Activated CD4-positive, alpha-beta T cell treated with anti-CD3 and anti-CD28 coated beads, Interleukin-2, amount 50 U/mL, for 48 hours (primary cell): ENCODE data around the gene SEMA4C.
"Not testable (repeated sequence)": the region's sequence is repeated elsewhere in the genome, so short reads cannot be mapped to it uniquely, and the experiment has no call there.

Source experiments
- DNase-seq, 2 experiments: peaks; one replicate each; pipeline ENCODE4 v3.0.0-alpha.2; 2020

The SEMA4C gene

DNA sequence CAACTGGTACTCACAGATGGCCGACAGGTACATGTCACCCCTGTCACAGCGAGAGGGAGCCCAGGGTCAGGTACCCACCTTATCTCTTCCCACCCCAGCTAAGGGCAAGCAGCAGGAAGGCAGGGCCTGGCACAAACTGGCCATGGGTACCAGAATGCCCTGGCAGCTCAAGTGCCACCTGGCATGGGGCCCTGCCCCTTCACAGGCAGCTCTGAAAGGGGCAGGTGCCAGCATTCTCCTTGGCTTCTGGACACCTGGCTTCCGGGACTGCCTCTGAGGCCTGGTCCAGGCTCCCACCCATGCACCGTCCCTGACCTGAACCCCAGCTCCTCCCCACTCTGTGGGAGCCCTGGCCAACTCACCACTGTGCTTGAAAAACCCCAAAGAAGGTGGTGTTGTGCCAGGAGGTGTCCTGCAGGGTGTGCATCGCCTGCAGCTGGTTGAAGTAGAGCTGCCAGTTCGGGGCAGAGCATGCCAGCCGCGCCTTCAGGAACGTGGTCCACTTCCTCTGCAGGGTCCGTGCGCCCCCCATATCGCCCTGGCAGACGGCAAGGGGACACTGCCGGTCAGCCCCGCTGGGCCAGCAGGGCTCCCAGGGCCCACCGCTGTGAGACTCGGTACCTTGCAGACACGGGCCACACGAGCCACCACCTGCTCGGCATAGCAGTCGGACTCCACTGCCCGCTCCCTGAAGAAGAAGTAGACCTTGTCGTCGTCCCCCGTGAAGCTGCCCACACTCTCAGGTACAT is 5.4 kb downstream of the SEMA4C start:
- DNase-seq: no peak

- DNase-seq: no peak
These were observed 6.1 kb downstream of the SEMA4C start for GRCh38 chr2:96863575-96864342.

GRCh38 chr2:96863056-96863455 is 6.8 kb downstream of the SEMA4C start:
- not testable (repeated sequence) for DNase-seq

DNA sequence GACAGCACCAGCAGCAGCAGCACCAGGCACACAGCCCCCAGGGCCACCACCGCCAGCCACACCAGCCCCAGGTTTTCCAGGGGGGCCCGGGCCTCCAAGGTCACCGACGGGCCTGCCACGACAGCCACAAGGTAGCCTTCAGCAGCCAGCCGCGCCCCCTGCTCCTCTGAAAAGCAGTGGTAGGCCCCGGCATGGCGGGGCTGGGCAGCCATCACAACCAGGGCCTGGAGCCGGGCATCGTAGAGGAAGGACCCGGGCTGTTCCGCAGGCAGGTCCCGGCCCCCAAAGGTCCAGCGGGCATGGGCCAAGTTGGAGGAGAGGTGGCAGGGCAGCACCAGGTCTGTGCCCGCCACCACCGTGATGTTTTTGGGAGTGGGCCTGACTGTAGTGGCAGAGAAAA is 8.8 kb downstream of the SEMA4C start:
- DNase-seq: no peak

DNA sequence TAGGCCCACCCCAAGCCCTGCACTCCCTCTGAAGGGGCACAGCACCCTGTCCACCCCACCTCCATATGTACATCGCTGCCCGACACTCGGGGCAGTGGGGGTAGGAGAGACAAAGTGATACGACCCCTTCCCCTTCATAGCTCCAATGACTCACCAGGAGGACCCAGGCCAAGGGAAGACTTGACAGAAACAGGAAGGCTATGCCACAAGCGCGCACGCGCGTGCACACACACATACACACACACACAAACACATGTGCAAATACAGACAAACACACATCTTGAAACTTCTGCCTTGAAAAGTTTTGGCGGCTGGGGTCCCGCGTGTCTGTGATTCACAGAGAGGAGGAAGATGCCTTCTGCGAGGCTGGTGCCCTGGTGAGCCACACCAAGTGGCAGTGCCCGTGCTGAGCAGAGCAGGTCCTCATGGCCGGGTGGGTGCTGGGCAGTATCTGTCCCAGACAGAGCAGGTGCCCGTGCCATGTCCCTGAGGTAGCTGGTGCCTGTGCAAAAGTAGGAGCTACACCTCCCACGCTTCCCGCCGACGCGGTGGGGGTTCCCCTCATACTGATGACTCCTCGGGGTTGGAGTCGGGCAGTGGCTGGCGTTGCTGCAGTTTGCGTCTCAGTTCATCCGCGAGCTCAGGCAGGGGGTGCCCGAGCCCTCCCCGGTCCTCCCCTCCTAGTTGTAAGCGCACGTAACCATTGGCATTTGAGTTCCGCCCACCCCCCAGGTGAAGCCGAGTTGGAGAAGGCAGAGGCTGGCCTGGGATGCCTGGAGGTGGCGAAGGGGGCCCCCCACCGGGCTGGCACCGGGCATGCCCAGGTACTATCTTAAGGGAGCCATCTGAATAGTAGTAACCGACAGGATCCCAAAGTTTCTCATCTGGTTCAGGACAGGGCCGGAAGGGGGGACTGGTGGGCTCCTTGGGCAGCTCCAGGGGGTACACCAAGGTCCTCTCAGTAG is 9.5 kb downstream of the SEMA4C start:
- DNase-seq: peak; percentile 56 to 61

DNA sequence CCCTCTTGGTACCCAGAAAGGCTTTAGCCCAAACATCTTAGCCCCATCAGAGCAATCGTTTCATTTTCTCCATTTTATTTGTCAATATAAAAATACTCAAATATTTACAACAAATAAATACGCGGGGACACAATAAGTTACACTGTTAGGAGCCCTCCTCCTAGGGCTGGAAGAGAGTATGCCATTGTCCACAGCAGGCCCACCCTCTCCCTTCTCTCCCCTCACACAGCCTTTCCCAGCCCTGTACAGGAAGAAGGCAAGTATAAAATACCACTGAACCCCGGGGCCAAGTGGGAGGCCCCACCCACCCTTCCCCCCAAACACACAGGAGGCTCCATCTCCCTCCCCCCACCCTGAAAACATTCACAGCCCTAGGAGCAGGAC is 10.2 kb downstream of the SEMA4C start:
- DNase-seq: no peak

GRCh38 chr2:96859099-96859649 is 10.7 kb downstream of the SEMA4C start:
- DNase-seq: no peak

DNA sequence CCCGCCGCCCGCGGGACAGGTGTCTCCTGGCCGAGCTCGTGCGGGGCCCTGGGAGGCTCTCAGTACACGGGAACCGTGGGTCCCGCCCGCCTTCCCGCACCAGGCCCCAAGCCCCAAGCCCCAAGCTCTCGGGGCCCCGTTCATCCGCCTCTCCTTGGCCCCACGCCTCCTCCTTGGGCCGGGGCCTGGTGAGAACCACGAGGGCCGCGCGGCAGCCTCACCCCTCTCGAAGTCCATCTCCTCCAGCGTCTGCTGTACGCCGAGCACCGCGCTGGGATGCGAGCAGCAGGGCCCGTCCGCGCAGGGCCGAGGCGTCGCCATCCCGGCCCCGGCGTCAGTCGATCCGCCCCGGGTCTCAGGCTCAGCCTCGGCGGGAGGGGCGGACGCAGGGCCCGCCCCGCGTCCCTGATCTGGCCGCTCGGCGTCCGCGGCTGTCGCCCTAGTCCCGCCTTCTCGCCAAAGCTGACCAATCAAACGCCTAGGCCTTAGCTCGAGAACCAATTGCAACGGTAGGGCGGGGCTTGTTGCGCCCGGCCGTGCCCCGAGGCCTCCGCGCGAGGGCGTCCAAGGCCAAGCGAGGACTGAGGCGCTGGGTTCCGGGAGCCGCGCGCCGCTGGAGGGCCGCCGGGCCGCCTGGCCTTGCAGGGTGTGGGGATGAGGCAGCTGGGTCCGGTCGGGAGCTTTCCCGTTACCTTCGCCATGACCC is 12.1 kb downstream of the SEMA4C start, which contains the start of gene ANKRD39:
ANKRD39 (minus strand) TSS at position 350 of the 706 bp plus-strand sequence; CDS start at position 321, 29 bp downstream.
- DNase-seq: peak; percentile 98

DNA sequence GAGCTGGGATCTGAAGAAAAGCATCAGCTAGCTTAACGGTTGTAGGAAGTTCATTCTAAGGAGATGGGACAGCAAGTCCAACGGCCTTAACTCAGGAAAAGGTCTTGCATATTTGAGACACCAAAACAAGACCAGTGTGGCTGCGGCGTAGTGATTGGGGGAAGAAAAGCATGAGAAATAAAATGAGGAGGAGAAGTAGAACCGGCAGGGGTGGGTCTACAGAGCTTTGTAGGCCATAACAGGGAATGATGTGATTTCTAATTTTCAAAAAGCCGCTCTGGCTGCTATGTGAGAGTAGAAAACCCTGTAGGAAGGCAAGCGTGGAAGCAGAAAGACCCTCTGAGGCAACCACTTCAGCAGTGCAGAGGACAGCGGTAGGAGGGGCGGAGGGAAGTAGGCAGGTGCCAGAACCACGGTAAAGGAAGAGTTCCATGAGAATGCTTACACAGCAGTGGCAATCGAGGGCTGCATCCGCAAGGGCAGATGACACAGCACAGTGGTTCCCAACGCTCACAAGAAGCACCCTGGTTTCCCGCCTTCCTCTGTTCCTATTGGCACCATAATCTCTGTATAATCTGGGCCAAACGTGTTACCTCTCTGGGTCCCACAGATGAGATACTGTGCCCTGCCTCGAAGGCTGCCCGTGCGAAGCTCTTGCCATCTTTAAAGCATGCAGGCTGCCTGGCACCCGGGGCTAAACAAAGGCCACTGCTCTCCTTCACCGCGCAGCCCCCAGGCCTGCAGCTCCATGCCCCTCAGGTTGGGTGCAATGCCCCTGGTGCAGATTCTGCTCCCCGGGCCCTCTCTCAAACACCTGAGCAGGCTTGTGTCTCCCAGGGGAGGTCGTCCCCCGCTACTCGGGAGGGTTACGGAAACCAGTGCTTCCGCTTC is 12.9 kb downstream of the SEMA4C start:
- peak; percentile 49 to 58 for DNase-seq

- DNase-seq: no peak
These were observed 16.6 kb downstream of the SEMA4C start for GRCh38 chr2:96853321-96853720.

DNA sequence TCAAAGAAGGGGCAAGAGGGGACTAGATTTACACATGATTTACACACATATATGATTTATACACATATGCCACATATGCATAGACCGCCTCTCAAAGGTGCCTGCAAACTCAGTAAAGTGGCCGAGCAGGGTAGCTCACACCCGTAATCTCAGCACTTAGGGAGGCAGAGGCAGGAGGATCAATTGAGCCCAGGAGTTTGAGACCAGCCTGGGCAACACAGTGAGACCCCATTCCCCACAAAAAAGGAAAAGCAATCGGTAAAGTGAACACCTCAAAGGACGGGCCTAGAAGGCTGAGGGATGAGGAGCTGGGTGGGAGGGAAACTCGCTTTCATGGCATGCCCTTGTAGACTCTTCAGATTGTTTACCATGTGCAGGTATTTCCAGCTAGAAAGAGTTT is 17.2 kb downstream of the SEMA4C start:
- no peak for DNase-seq

DNA sequence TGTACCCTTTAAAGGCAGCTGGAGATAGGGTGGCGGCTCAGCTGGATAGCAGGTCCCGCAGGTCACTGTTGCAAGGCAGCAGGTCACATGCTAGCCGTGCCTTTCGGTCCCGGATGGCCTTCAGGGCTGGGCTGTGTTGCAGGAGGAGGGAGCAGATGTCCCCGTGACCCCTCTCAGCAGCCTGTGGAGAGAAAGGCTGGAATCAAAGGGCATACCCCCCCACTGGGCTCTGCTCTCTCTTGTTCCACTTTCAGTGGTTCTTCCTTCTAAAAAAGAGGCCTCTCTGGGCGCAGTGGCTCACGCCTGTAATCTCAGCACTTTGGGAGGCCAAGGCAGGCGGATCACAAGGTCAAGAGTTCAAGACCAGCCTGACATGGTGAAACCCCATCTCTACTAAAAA is 21.6 kb downstream of the SEMA4C start:
- no peak for DNase-seq

DNA sequence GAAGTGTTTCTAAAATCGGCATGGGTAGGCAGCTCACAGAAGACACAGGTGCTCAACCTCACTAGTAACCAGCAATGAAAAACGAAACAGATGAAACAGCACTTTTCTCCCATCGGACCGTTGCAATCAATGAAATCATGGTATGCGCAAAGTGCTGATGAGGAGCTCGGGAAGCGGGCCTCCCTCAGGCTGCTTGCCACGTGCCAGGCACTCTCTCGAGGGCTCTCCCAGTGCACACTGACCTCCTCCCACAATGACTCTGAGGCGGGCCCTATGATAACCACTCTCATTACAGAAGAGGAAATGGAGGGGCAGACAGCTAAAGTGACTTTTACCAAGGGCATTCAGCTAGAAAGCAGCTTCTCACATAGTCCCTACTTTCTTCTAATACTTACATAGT is 22.3 kb downstream of the SEMA4C start:
- DNase-seq: no peak

- no peak for DNase-seq
These were observed 23.1 kb downstream of the SEMA4C start for GRCh38 chr2:96846825-96847224.

GRCh38 chr2:96844405-96844808 is 25.5 kb downstream of the SEMA4C start:
- DNase-seq: no peak

GRCh38 chr2:96843538-96844268 is 26.2 kb downstream of the SEMA4C start, which contains the start of gene ANKRD23:
ANKRD23 (minus strand) TSS chr2:96844021; CDS start chr2:96843992, 29 bp downstream.
- no peak for DNase-seq

- DNase-seq: no peak
These were observed 27.3 kb downstream of the SEMA4C start for GRCh38 chr2:96842600-96842999.

- no peak for DNase-seq
These were observed 28.0 kb downstream of the SEMA4C start for GRCh38 chr2:96841701-96842495.
